Endodermal cell (in vitro differentiated cells): Measurements from ENCODE around the gene GMNN. TPM values are rescaled to one million over a fixed set of nuclear protein-coding genes. Genes with fewer than 3 reads are reported as not detected.

Experiments used
- DNase-seq: peaks from one replicate; pipeline ENCODE4 v3.0.0-alpha.2; 2017
- H3K27ac ChIP-seq: 2 replicates; pipeline ENCODE4 v1.5.1; 2013; ENCODE audit warnings: mild to moderate bottlenecking, low read depth, low read length, moderate library complexity
- H3K27me3 ChIP-seq: 2 replicates; pipeline ENCODE4 v1.6.1; 2013; ENCODE audit warnings: mild to moderate bottlenecking, low read length, moderate library complexity; ENCODE audit not compliant: insufficient read depth, control insufficient read depth, poor library complexity, severe bottlenecking
- H3K36me3 ChIP-seq: 2 replicates; pipeline ENCODE4 v1.7.0; 2013; ENCODE audit warnings: mild to moderate bottlenecking, low read length, moderate library complexity; ENCODE audit not compliant: control insufficient read depth, insufficient read depth
- H3K4me1 ChIP-seq: one replicate; pipeline ENCODE4 v1.7.0; 2013; ENCODE audit warnings: low read length; ENCODE audit not compliant: control insufficient read depth, insufficient read depth
- H3K4me3 ChIP-seq: 2 replicates; pipeline ENCODE4 v1.5.1; 2013; ENCODE audit warnings: mild to moderate bottlenecking, low read length, moderate library complexity
- H3K9ac ChIP-seq: 2 replicates; pipeline ENCODE4 v1.6.1; 2013; ENCODE audit warnings: mild to moderate bottlenecking, low read length, moderate library complexity; ENCODE audit not compliant: poor library complexity, severe bottlenecking; ENCODE audit errors: extremely low read depth
- H3K9me3 ChIP-seq: 2 replicates; pipeline ENCODE4 v1.6.1; 2013; ENCODE audit warnings: mild to moderate bottlenecking, low read length, moderate library complexity; ENCODE audit not compliant: control insufficient read depth
- H3K27ac Mint-ChIP-seq: 2 replicates; pipeline ENCODE4 v1.8.0; 2020; ENCODE audit warnings: mixed read lengths
- H3K27me3 Mint-ChIP-seq: 2 replicates; pipeline ENCODE4 v1.8.0; 2021; ENCODE audit warnings: mild to moderate bottlenecking, mixed read lengths; ENCODE audit not compliant: insufficient read depth
- H3K36me3 Mint-ChIP-seq: 2 replicates; pipeline ENCODE4 v1.8.0; 2020; ENCODE audit warnings: low read depth, mixed read lengths
- H3K4me1 Mint-ChIP-seq: 2 replicates; pipeline ENCODE4 v1.8.0; 2020; ENCODE audit warnings: mixed read lengths
- H3K4me3 Mint-ChIP-seq: 2 replicates; pipeline ENCODE4 v1.8.0; 2020; ENCODE audit warnings: mild to moderate bottlenecking, moderate library complexity, mixed read lengths
- H3K9me3 Mint-ChIP-seq: 2 replicates; pipeline ENCODE4 v1.8.0; 2020; ENCODE audit warnings: mild to moderate bottlenecking, mixed read lengths
- CTCF ChIP-seq: fragments of 200-600 bp; sonication (generic); conservative IDR thresholded peaks from 2 replicates; pipeline ENCODE4 v1.5.0; 2021; ENCODE audit warnings: antibody characterized with exemption, mild to moderate bottlenecking
- WGBS, 2 experiments: methylation state at CpG; one replicate each; pipeline versions ENCODE4 v1.1.5 to v1.1.7; 2013; ENCODE audit warnings: missing lambda C conversion rate in 2 of 2, mixed read lengths in 1 of 2; ENCODE audit not compliant: insufficient coverage in 1 of 2, insufficient read length in 1 of 2; 5-methylcytosine and 5-hydroxymethylcytosine counted together
- total RNA-seq, 2 donors: library from RNA; stranded (reverse); fragmentation: NEBNext Ultra II Directional in 1 of 2; extraction: Animal tissue kit (Norgen Biotek cat#: 25700) in 1 of 2; gene quantifications; 2 replicates in 1 of 2; 3 replicates in 1 of 2; pipeline ENCODE4 v1.2.1, GENCODE V29; 2021

The GMNN gene
- total RNA-seq, 2 donors from 2014 or later: 64.9 to 79.7 TPM

- no peaks in the 10 kb centered on the region for H3K9me3 Mint-ChIP-seq
- H3K4me1 Mint-ChIP-seq: no peaks in the 10 kb centered on the region
- H3K9ac ChIP-seq: no peak overlapping the region
- H3K4me3 Mint-ChIP-seq: no peak overlapping the region
- no peaks in the 10 kb centered on the region for H3K36me3 ChIP-seq
- no peaks in the 10 kb centered on the region for H3K4me1 ChIP-seq
- H3K27ac Mint-ChIP-seq: no peak overlapping the region
- no peaks in the 10 kb centered on the region for H3K27me3 Mint-ChIP-seq
- 100% methylated on average over 1 of the region's 2 CpGs; no CpG with 5 or more reads in 1 of the 2 experiments for WGBS, 2 experiments
- no peaks in the 10 kb centered on the region for H3K36me3 Mint-ChIP-seq
- H3K4me3 ChIP-seq: no peak overlapping the region
- TF ChIP-seq CTCF: no peak
- H3K9me3 ChIP-seq: no peaks in the 10 kb centered on the region
- H3K27ac ChIP-seq: no peak overlapping the region
- H3K27me3 ChIP-seq: no peaks in the 10 kb centered on the region
- DNase-seq: no peak
Measured at GRCh38 chr6:24818346-24818745, 43.6 kb downstream of the GMNN start.

GRCh38 chr6:24821860-24822444 lies 47.2 kb downstream of the GMNN start:
- no peaks in the 10 kb centered on the region for H3K36me3 Mint-ChIP-seq
- 100% methylated on average over 3 of the region's 3 CpGs; no CpG with 5 or more reads in 1 of the 2 experiments for WGBS, 2 experiments
- H3K9ac ChIP-seq: no peak overlapping the region
- no peak for TF ChIP-seq CTCF
- H3K9me3 ChIP-seq: no peaks in the 10 kb centered on the region
- DNase-seq: no peak
- H3K27me3 ChIP-seq: no peaks in the 10 kb centered on the region
- no peaks in the 10 kb centered on the region for H3K4me1 Mint-ChIP-seq
- H3K27me3 Mint-ChIP-seq: no peaks in the 10 kb centered on the region
- H3K4me1 ChIP-seq: no peaks in the 10 kb centered on the region
- no peak overlapping the region for H3K4me3 ChIP-seq
- H3K36me3 ChIP-seq: no peaks in the 10 kb centered on the region
- no peaks in the 10 kb centered on the region for H3K9me3 Mint-ChIP-seq
- peak overlapping the region; percentile 26 for H3K27ac Mint-ChIP-seq
- H3K4me3 Mint-ChIP-seq: no peak overlapping the region
- no peak overlapping the region for H3K27ac ChIP-seq

- no peaks in the 10 kb centered on the region for H3K9me3 Mint-ChIP-seq
- DNase-seq: no peak
- no peak for TF ChIP-seq CTCF
- no peak overlapping the region for H3K4me3 ChIP-seq
- WGBS, 2 experiments: 95% methylated on average over 6 of the region's 6 CpGs; no CpG with 5 or more reads in 1 of the 2 experiments
- H3K27ac ChIP-seq: no peak overlapping the region
- no peak overlapping the region for H3K4me3 Mint-ChIP-seq
- H3K36me3 ChIP-seq: no peaks in the 10 kb centered on the region
- no peak overlapping the region for H3K27ac Mint-ChIP-seq
- H3K4me1 Mint-ChIP-seq: no peaks in the 10 kb centered on the region
- no peaks in the 10 kb centered on the region for H3K27me3 ChIP-seq
- H3K4me1 ChIP-seq: no peaks in the 10 kb centered on the region
- no peaks in the 10 kb centered on the region for H3K9me3 ChIP-seq
- H3K36me3 Mint-ChIP-seq: no peaks in the 10 kb centered on the region
- no peak overlapping the region for H3K9ac ChIP-seq
- no peaks in the 10 kb centered on the region for H3K27me3 Mint-ChIP-seq
Measured at GRCh38 chr6:24822696-24823095, 48.0 kb downstream of the GMNN start.
